Neural progenitor cell (in vitro differentiated cells): ENCODE data around the gene ABTB1. TPM values are rescaled to one million over a fixed set of nuclear protein-coding genes. Genes with fewer than 3 reads are reported as not detected.

Experiments
- DNase-seq: peaks from one replicate; pipeline ENCODE4 v3.0.0-alpha.2; 2016; ENCODE audit warnings: low spot score
- H2AFZ ChIP-seq: fragments of 200-600 bp; sonication (generic); replicated peaks from 2 replicates; pipeline ENCODE4 v1.6.1; 2016; ENCODE audit warnings: antibody characterized with exemption
- H3F3A ChIP-seq: fragments of 200-600 bp; sonication (generic); 2 replicates; pipeline ENCODE4 v1.6.1; 2016; ENCODE audit warnings: antibody characterized with exemption, low read depth
- H3K27ac ChIP-seq: fragments of 200-600 bp; sonication (generic); 2 replicates; pipeline ENCODE4 v1.5.1; 2016; ENCODE audit warnings: mild to moderate bottlenecking
- H3K27me3 ChIP-seq: fragments of 200-600 bp; sonication (generic); 2 replicates; pipeline ENCODE4 v1.6.1; 2016; ENCODE audit warnings: mild to moderate bottlenecking, moderate library complexity
- H3K36me3 ChIP-seq: fragments of 200-600 bp; sonication (generic); 2 replicates; pipeline ENCODE4 v1.5.1; 2016
- H3K4me1 ChIP-seq: fragments of 200-600 bp; sonication (generic); 2 replicates; pipeline ENCODE4 v1.6.1; 2016; ENCODE audit warnings: mixed run types
- H3K4me2 ChIP-seq: fragments of 200-600 bp; sonication (generic); 2 replicates; pipeline ENCODE4 v1.6.1; 2016
- H3K4me3 ChIP-seq: fragments of 200-600 bp; sonication (generic); 2 replicates; pipeline ENCODE4 v1.5.1; 2016
- H3K79me2 ChIP-seq: fragments of 200-600 bp; sonication (generic); 2 replicates; pipeline ENCODE4 v1.6.1; 2016; ENCODE audit warnings: low read depth
- H3K9ac ChIP-seq: fragments of 200-600 bp; sonication (generic); 2 replicates; pipeline ENCODE4 v1.6.1; 2016
- H3K9me3 ChIP-seq: fragments of 200-600 bp; sonication (generic); 2 replicates; pipeline ENCODE4 v1.5.1; 2016; ENCODE audit warnings: low read depth
- H4K20me1 ChIP-seq: fragments of 200-600 bp; sonication (generic); 2 replicates; pipeline ENCODE4 v1.6.1; 2016; ENCODE audit warnings: low read depth
- H3K27ac Mint-ChIP-seq: 3 replicates; pipeline ENCODE4 v1.8.0; 2021; ENCODE audit warnings: mixed read lengths
- H3K27me3 Mint-ChIP-seq: 2 replicates; pipeline ENCODE4 v1.8.0; 2022; ENCODE audit warnings: low read depth, mild to moderate bottlenecking, inconsistent platforms, moderate library complexity, mixed read lengths; ENCODE audit not compliant: insufficient read depth
- H3K36me3 Mint-ChIP-seq: 3 replicates; pipeline ENCODE4 v1.8.0; 2021; ENCODE audit warnings: mixed read lengths
- H3K4me1 Mint-ChIP-seq: 3 replicates; pipeline ENCODE4 v1.8.0; 2021; ENCODE audit warnings: mixed read lengths
- H3K4me3 Mint-ChIP-seq: 3 replicates; pipeline ENCODE4 v1.8.0; 2021; ENCODE audit warnings: mild to moderate bottlenecking, moderate library complexity, mixed read lengths
- H3K9me3 Mint-ChIP-seq: 3 replicates; pipeline ENCODE4 v1.8.0; 2020; ENCODE audit warnings: mixed read lengths
- EZH2 ChIP-seq: fragments of 200-600 bp; sonication (generic); IDR thresholded peaks from 2 replicates; pipeline ENCODE4 v1.6.1; 2017; ENCODE audit warnings: antibody characterized with exemption, mild to moderate bottlenecking, moderate library complexity
- EZH2phosphoT487 ChIP-seq: fragments of 200-600 bp; sonication (generic); IDR thresholded peaks from 2 replicates; pipeline ENCODE4 v1.6.1; 2017; ENCODE audit warnings: antibody characterized with exemption
- total RNA-seq: library from RNA; depleted of rRNA; stranded (reverse); fragments of >200 nt; gene quantifications from 2 replicates; pipeline ENCODE4 v1.2.3, GENCODE V29; 2015; ENCODE audit warnings: low replicate concordance
- TF ChIP-seq, protein P1 (sequence below): fragments of 200-600 bp; sonication (generic); IDR thresholded peaks from 2 replicates; pipeline ENCODE4 v1.5.1; 2017; ENCODE audit warnings: antibody characterized with exemption, mild to moderate bottlenecking

Gene ABTB1
- total RNA-seq, 1 donor from 2014 or later = 2.4 TPM

GRCh38 chr3:127647166-127647844 lies 25.4 kb upstream of the ABTB1 start:
- peak; percentile 25 for DNase-seq

GRCh38 chr3:127647845-127648204 lies 24.9 kb upstream of the ABTB1 start:
- Histone ChIP-seq H4K20me1 (no peaks in the 10 kb centered on the region), H3K27me3 (no peaks in the 10 kb centered on the region), H3K79me2 (no peaks in the 10 kb centered on the region), H3K9ac (no peak overlapping the region), H3K4me1 (peaks cover 15% of the 10 kb centered on the region), H3K4me2 (no peak overlapping the region), H3K9me3 (no peaks in the 10 kb centered on the region), H3K36me3 (no peaks in the 10 kb centered on the region), H3K27ac (peak overlapping the region; percentile 35), H3K4me3 (no peak overlapping the region), H3F3A (peaks cover 8% of the 10 kb centered on the region), H2AFZ (no peak overlapping the region)
- H3K36me3 Mint-ChIP-seq = peaks cover 5% of the 10 kb centered on the region
- no peaks in the 10 kb centered on the region for H3K9me3 Mint-ChIP-seq
- peaks cover 7% of the 10 kb centered on the region for H3K4me1 Mint-ChIP-seq
- H3K27ac Mint-ChIP-seq = no peak overlapping the region
- H3K27me3 Mint-ChIP-seq = peaks cover 2% of the 10 kb centered on the region
- TF ChIP-seq EZH2 = no peak
- H3K4me3 Mint-ChIP-seq = no peak overlapping the region
- no peak for DNase-seq

More at GRCh38 chr3:127647166-127647844, 25.4 kb upstream of the ABTB1 start:
- peaks cover 8% of the 10 kb centered on the region for H3F3A ChIP-seq
- H3K27me3 ChIP-seq = no peaks in the 10 kb centered on the region
- H3K27ac Mint-ChIP-seq = peak overlapping the region; percentile 60
- H3K4me2 ChIP-seq = no peak overlapping the region
- H3K4me1 Mint-ChIP-seq = peaks cover 7% of the 10 kb centered on the region
- peak overlapping the region; percentile 35 for H3K27ac ChIP-seq
- no peaks in the 10 kb centered on the region for H4K20me1 ChIP-seq
- H3K79me2 ChIP-seq = no peaks in the 10 kb centered on the region
- peaks cover 2% of the 10 kb centered on the region for H3K27me3 Mint-ChIP-seq
- no peak overlapping the region for H3K9ac ChIP-seq
- peaks cover 15% of the 10 kb centered on the region for H3K4me1 ChIP-seq
- H3K36me3 ChIP-seq = no peaks in the 10 kb centered on the region
- peaks cover 6% of the 10 kb centered on the region for H3K36me3 Mint-ChIP-seq
- no peaks in the 10 kb centered on the region for H3K9me3 ChIP-seq
- no peaks in the 10 kb centered on the region for H3K9me3 Mint-ChIP-seq
- H3K4me3 Mint-ChIP-seq = no peak overlapping the region
- H2AFZ ChIP-seq = no peak overlapping the region
- no peak overlapping the region for H3K4me3 ChIP-seq
- TF ChIP-seq, protein P1, sequence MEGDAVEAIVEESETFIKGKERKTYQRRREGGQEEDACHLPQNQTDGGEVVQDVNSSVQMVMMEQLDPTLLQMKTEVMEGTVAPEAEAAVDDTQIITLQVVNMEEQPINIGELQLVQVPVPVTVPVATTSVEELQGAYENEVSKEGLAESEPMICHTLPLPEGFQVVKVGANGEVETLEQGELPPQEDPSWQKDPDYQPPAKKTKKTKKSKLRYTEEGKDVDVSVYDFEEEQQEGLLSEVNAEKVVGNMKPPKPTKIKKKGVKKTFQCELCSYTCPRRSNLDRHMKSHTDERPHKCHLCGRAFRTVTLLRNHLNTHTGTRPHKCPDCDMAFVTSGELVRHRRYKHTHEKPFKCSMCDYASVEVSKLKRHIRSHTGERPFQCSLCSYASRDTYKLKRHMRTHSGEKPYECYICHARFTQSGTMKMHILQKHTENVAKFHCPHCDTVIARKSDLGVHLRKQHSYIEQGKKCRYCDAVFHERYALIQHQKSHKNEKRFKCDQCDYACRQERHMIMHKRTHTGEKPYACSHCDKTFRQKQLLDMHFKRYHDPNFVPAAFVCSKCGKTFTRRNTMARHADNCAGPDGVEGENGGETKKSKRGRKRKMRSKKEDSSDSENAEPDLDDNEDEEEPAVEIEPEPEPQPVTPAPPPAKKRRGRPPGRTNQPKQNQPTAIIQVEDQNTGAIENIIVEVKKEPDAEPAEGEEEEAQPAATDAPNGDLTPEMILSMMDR = no peak
- TF ChIP-seq EZH2 = no peak
- TF ChIP-seq EZH2phosphoT487 = no peak

DNA sequence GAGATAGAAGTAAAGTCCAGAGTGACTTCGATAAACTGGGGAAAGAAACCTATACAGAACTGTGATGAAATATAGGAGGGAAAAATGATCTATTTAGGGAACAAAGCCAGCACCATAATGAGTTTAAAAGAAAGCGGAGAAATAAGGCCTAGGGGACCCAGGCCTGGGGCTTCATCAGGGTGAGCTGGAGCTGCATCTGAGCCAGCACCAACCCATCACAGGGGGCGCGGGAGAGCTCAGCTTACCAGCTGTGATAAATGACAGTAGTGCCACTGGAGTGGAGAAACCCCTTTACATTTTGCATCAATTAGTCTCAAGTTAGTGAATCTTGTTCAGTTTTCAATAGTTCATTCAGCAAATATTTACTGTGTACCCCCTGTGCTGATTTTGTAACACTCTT lies 22.5 kb upstream of the ABTB1 start:
- H3K27ac Mint-ChIP-seq = no peak overlapping the region
- no peaks in the 10 kb centered on the region for H3K9me3 Mint-ChIP-seq
- no peak overlapping the region for H2AFZ ChIP-seq
- no peaks in the 10 kb centered on the region for H4K20me1 ChIP-seq
- H3F3A ChIP-seq = peaks cover 8% of the 10 kb centered on the region
- DNase-seq = no peak
- peaks cover 7% of the 10 kb centered on the region for H3K36me3 Mint-ChIP-seq
- peaks cover 2% of the 10 kb centered on the region for H3K27me3 Mint-ChIP-seq
- H3K27ac ChIP-seq = no peak overlapping the region
- peaks cover 7% of the 10 kb centered on the region for H3K4me1 Mint-ChIP-seq
- no peaks in the 10 kb centered on the region for H3K79me2 ChIP-seq
- H3K4me2 ChIP-seq = no peak overlapping the region
- H3K4me1 ChIP-seq = peaks cover 15% of the 10 kb centered on the region
- H3K36me3 ChIP-seq = no peaks in the 10 kb centered on the region
- no peak for TF ChIP-seq EZH2
- no peak for TF ChIP-seq EZH2phosphoT487
- TF ChIP-seq, protein P1 = no peak
- no peak overlapping the region for H3K4me3 Mint-ChIP-seq
- no peaks in the 10 kb centered on the region for H3K9me3 ChIP-seq
- no peak overlapping the region for H3K4me3 ChIP-seq
- H3K27me3 ChIP-seq = no peaks in the 10 kb centered on the region
- H3K9ac ChIP-seq = no peak overlapping the region

GRCh38 chr3:127651516-127652172 lies 21.1 kb upstream of the ABTB1 start:
- Histone ChIP-seq H3K27me3 (no peaks in the 10 kb centered on the region), H3K4me3 (no peak overlapping the region), H3K27ac (no peak overlapping the region), H4K20me1 (no peaks in the 10 kb centered on the region), H2AFZ (no peak overlapping the region), H3K79me2 (no peaks in the 10 kb centered on the region), H3F3A (peaks cover 8% of the 10 kb centered on the region), H3K9ac (no peak overlapping the region), H3K36me3 (no peaks in the 10 kb centered on the region), H3K9me3 (no peaks in the 10 kb centered on the region), H3K4me2 (no peak overlapping the region), H3K4me1 (peaks cover 14% of the 10 kb centered on the region)
- Mint-ChIP-seq H3K27me3 (peaks cover 2% of the 10 kb centered on the region), H3K9me3 (no peaks in the 10 kb centered on the region), H3K4me3 (no peak overlapping the region), H3K36me3 (peaks cover 7% of the 10 kb centered on the region), H3K4me1 (peaks cover 6% of the 10 kb centered on the region), H3K27ac (no peak overlapping the region)
- no peak for TF ChIP-seq EZH2phosphoT487
- TF ChIP-seq, protein P1 = no peak
- TF ChIP-seq EZH2 = no peak
- no peak for DNase-seq
